C4-2B (cell line): ENCODE results near the gene LTF.

ENCODE experiments used
- ZFX ChIP-seq: fragments of 450-650 bp; IDR thresholded peaks from 2 replicates; pipeline ENCODE4 v1.6.1; 2017
- TF ChIP-seq, protein P1 (sequence below): fragments of 450-650 bp; conservative IDR thresholded peaks from 2 replicates; pipeline ENCODE4 v1.5.1; 2017; ENCODE audit warnings: mild to moderate bottlenecking

DNA sequence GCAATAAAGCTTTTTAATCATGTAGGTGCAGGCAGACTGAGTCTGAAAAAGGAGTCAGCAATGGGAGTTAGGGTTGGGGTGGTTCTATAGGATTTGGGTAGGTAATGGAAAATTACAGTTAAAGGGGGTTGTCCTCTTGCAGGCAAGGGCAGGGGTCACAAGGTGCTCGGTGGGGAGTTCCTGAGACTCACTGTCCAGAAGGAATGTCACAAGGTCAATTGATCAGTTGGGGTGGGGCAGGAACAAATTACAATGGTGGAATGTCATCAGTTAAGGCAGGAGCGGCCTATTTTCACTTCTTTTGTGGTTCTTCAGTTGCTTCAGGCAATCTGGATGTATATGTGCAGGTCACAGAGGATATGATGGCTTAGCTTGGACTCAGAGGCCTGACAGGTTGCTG lies 71.7 kb downstream of the LTF start:
- TF ChIP-seq, protein P1, sequence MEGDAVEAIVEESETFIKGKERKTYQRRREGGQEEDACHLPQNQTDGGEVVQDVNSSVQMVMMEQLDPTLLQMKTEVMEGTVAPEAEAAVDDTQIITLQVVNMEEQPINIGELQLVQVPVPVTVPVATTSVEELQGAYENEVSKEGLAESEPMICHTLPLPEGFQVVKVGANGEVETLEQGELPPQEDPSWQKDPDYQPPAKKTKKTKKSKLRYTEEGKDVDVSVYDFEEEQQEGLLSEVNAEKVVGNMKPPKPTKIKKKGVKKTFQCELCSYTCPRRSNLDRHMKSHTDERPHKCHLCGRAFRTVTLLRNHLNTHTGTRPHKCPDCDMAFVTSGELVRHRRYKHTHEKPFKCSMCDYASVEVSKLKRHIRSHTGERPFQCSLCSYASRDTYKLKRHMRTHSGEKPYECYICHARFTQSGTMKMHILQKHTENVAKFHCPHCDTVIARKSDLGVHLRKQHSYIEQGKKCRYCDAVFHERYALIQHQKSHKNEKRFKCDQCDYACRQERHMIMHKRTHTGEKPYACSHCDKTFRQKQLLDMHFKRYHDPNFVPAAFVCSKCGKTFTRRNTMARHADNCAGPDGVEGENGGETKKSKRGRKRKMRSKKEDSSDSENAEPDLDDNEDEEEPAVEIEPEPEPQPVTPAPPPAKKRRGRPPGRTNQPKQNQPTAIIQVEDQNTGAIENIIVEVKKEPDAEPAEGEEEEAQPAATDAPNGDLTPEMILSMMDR, result no peak
- TF ChIP-seq ZFX, result no peak
